AG09309 (cell line): ENCODE data around the gene AP3B1.
"Not testable (repeated sequence)": the region's sequence is repeated elsewhere in the genome, so short reads cannot be mapped to it uniquely, and the experiment has no call there.

Source experiments
- DNase-seq: peaks from one replicate; pipeline ENCODE4 v3.0.0-alpha.2; 2010; ENCODE audit warnings: low read depth
- H3K4me3 ChIP-seq: 2 replicates; pipeline ENCODE4 v1.5.1; 2011; ENCODE audit warnings: mild to moderate bottlenecking, low read depth, low read length, moderate library complexity; ENCODE audit not compliant: control insufficient read depth
- TF ChIP-seq, protein P1 (sequence below): IDR thresholded peaks from 2 replicates; pipeline ENCODE4 v1.5.1; 2011; ENCODE audit warnings: mild to moderate bottlenecking, low read depth, low read length, inconsistent platforms; ENCODE audit not compliant: insufficient read depth, control insufficient read depth; ENCODE audit errors: missing control alignments

The AP3B1 gene

GRCh38 chr5:78095125-78095524 lies 199.4 kb downstream of the AP3B1 start:
- DNase-seq = no peak
- TF ChIP-seq, protein P1, sequence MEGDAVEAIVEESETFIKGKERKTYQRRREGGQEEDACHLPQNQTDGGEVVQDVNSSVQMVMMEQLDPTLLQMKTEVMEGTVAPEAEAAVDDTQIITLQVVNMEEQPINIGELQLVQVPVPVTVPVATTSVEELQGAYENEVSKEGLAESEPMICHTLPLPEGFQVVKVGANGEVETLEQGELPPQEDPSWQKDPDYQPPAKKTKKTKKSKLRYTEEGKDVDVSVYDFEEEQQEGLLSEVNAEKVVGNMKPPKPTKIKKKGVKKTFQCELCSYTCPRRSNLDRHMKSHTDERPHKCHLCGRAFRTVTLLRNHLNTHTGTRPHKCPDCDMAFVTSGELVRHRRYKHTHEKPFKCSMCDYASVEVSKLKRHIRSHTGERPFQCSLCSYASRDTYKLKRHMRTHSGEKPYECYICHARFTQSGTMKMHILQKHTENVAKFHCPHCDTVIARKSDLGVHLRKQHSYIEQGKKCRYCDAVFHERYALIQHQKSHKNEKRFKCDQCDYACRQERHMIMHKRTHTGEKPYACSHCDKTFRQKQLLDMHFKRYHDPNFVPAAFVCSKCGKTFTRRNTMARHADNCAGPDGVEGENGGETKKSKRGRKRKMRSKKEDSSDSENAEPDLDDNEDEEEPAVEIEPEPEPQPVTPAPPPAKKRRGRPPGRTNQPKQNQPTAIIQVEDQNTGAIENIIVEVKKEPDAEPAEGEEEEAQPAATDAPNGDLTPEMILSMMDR = no peak
- H3K4me3 ChIP-seq = no peak overlapping the region

DNA sequence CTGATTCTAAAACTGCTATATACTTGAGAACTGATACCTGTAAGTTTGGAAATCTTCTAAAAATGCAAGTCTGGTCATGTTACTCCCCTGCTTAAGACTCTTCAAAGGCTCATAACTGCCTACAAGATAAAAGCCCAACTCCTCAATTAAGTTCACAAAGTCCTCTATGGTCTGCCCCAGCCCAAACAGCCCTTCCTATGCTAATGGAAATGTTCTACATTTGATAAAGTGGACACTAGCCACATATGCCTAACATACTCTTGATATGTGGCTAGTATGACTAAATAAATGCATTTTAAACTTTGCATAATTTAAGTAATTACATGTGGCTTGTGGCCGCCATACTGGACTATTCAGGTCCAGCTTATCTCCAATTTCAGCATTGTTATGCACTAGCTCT lies 204.5 kb downstream of the AP3B1 start:
- TF ChIP-seq, protein P1 = no peak
- DNase-seq = no peak
- no peak overlapping the region for H3K4me3 ChIP-seq

GRCh38 chr5:78078858-78079257 lies 215.6 kb downstream of the AP3B1 start:
- no peak for DNase-seq
- TF ChIP-seq, protein P1 = no peak
- no peak overlapping the region for H3K4me3 ChIP-seq

DNA sequence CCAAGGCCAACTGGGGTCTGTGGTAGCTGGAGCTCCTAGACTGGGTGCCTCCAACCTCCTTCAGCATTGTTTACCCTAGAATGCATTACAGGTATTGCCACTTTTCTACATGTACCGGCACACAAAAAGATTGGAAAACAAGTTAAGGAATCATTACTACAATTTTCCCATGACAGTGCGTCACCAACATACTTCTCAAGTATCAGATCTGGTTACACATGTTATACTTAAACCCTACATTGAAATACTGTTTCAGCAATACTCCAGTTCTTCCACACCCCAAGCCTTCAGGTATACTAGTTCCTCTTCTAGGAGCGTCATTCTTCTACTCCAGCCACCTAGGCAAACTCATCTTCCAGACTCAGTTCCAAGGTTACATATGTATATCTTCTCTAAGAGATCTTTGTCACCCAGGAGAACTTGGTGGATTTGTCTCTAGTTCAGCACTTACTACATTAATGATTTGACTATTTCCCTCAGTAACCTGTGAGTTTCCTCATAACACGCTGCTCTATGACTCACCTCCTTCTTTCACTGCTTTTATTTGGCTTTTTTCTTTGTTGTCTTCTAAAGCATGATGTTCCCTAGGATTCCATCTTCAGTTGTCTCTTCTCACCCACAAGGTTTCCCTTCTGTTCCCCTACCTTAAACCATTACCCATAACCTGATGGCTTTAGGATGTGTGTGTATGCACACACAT lies 217.0 kb downstream of the AP3B1 start:
- TF ChIP-seq, protein P1 = no peak
- no peak overlapping the region for H3K4me3 ChIP-seq
- no peak for DNase-seq

- DNase-seq = no peak
- no peak overlapping the region for H3K4me3 ChIP-seq
- TF ChIP-seq, protein P1 = no peak
Measured at GRCh38 chr5:78076351-78076750, 218.1 kb downstream of the AP3B1 start.

DNA sequence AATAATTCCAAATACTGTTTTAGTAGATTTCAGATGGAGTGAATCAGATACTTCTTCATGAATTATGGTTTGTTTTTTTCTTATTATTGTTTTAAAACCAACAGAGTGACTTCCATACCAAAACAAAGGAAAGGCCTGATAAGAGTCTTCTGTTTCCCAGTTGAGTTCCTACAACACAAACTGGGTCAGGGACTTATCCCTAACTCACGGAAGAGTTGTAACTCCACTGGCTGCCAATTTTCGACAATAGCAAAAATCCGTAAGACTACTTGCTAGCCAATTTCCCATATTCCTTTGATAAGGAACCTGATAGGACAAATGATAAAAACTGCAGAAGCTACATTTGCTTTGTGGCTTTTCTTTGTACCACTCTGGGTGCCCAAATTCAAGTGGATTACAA lies 219.2 kb downstream of the AP3B1 start:
- DNase-seq = no peak
- H3K4me3 ChIP-seq = no peak overlapping the region
- TF ChIP-seq, protein P1 = no peak

GRCh38 chr5:78070691-78071090 lies 223.8 kb downstream of the AP3B1 start:
- not testable (repeated sequence) for DNase-seq, H3K4me3 ChIP-seq

DNA sequence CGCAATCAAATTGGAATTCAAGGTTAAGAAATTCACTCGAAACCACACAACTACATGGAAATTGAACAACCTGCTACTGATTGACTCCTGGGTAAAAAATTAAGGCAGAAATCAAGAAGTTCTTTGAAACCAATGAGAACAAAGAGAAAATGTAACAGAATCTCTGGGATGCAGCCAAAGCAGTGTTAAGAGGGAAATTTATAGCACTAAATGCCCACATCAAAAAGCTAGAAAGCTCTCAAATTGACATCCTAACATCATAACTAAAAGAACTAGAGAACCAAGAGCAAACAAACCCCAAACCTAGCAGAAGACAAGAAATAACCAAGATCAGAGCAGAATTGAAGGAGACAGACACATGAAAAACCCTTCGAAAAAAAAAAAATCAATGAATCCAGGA lies 226.9 kb downstream of the AP3B1 start:
- not testable (repeated sequence) for H3K4me3 ChIP-seq, DNase-seq

GRCh38 chr5:78066722-78067121 lies 227.8 kb downstream of the AP3B1 start:
- H3K4me3 ChIP-seq, DNase-seq: not testable (repeated sequence)
